Neural cell (in vitro differentiated cells): Measurements from ENCODE around the gene ILF2. TPM values are rescaled to one million over a fixed set of nuclear protein-coding genes. Genes with fewer than 3 reads are reported as not detected.

Source experiments
- H2AFZ ChIP-seq: fragments of 200-600, 300-800 bp; sonication (generic), shearing (Covaris generic); 2 replicates; pipeline ENCODE4 v1.6.0; 2014; ENCODE audit warnings: low read depth, mild to moderate bottlenecking, antibody characterized with exemption, low read length, moderate library complexity
- H3F3A ChIP-seq: fragments of 200-600 bp; shearing (Covaris generic); 2 replicates; pipeline ENCODE4 v1.6.1; 2016; ENCODE audit warnings: mild to moderate bottlenecking, moderate library complexity, mixed read lengths, antibody characterized with exemption, low read length; ENCODE audit not compliant: insufficient read depth, poor library complexity, severe bottlenecking
- H3K27ac ChIP-seq: fragments of 200-600, 300-800 bp; sonication (generic), shearing (Covaris generic); 2 replicates; pipeline ENCODE4 v1.5.1; 2014; ENCODE audit warnings: mild to moderate bottlenecking, low read length, moderate library complexity
- H3K27me3 ChIP-seq: fragments of 300-800, 200-600 bp; sonication (generic), shearing (Covaris generic); 2 replicates; pipeline ENCODE4 v1.6.0; 2014; ENCODE audit warnings: mild to moderate bottlenecking, low read depth, low read length, moderate library complexity; ENCODE audit not compliant: insufficient read depth
- H3K36me3 ChIP-seq: fragments of 300-800, 200-600 bp; sonication (generic), shearing (Covaris generic); 2 replicates; pipeline ENCODE4 v1.5.1; 2014; ENCODE audit warnings: mild to moderate bottlenecking, antibody characterized with exemption, low read length, moderate library complexity; ENCODE audit not compliant: insufficient read depth
- H3K4me2 ChIP-seq: fragments of 300-800, 200-600 bp; sonication (generic), shearing (Covaris generic); 2 replicates; pipeline ENCODE4 v1.6.0; 2014; ENCODE audit warnings: mild to moderate bottlenecking, low read length
- H3K4me3 ChIP-seq: fragments of 300-800, 200-600 bp; sonication (generic), shearing (Covaris generic); 2 replicates; pipeline ENCODE4 v1.5.1; 2014; ENCODE audit warnings: mild to moderate bottlenecking, low read length, moderate library complexity
- H3K79me2 ChIP-seq: fragments of 200-600 bp; shearing (Covaris generic); replicated peaks from 2 replicates; pipeline ENCODE4 v1.6.0; 2014; ENCODE audit warnings: mild to moderate bottlenecking, low read length, moderate library complexity; ENCODE audit not compliant: insufficient read depth
- H3K9ac ChIP-seq: fragments of 300-800, 200-600 bp; sonication (generic), shearing (Covaris generic); 2 replicates; pipeline ENCODE4 v1.6.1; 2016; ENCODE audit warnings: mild to moderate bottlenecking, low read length, mixed read lengths
- H3K9me2 ChIP-seq: fragments of 200-600 bp; shearing (Covaris generic); 2 replicates; pipeline ENCODE4 v1.6.1; 2016; ENCODE audit warnings: mild to moderate bottlenecking, low read length, mixed read lengths; ENCODE audit not compliant: insufficient read depth
- H3K9me3 ChIP-seq: fragments of 200-600, 300-800 bp; sonication (generic), shearing (Covaris generic); 2 replicates; pipeline ENCODE4 v1.6.1; 2016; ENCODE audit warnings: mild to moderate bottlenecking, mixed run types, low read length, moderate library complexity, mixed read lengths
- H4K20me1 ChIP-seq: fragments of 200-600 bp; shearing (Covaris generic); 2 replicates; pipeline ENCODE4 v1.6.1; 2016; ENCODE audit warnings: mild to moderate bottlenecking, mixed run types; ENCODE audit not compliant: insufficient read depth
- CTCF ChIP-seq: fragments of 450-650 bp; IDR thresholded peaks from 2 replicates; pipeline ENCODE4 v1.5.1; 2014; ENCODE audit warnings: antibody characterized with exemption, mild to moderate bottlenecking, moderate library complexity; ENCODE audit not compliant: poor library complexity, severe bottlenecking
- EP300 ChIP-seq: fragments of 450-650 bp; conservative IDR thresholded peaks from 2 replicates; pipeline ENCODE4 v1.6.1; 2014; ENCODE audit warnings: antibody characterized with exemption, mild to moderate bottlenecking, moderate library complexity; ENCODE audit not compliant: poor library complexity, severe bottlenecking
- EZH2 ChIP-seq: fragments of 200-600, 300-800 bp; shearing (Covaris generic), sonication (generic); IDR thresholded peaks from 2 replicates; pipeline ENCODE4 v1.6.1; 2014; ENCODE audit warnings: antibody characterized with exemption, low read length, borderline replicate concordance, mild to moderate bottlenecking; ENCODE audit not compliant: insufficient read depth, poor library complexity, severe bottlenecking
- MXI1 ChIP-seq: fragments of 450-650 bp; conservative IDR thresholded peaks from 2 replicates; pipeline ENCODE4 v1.6.1; 2014; ENCODE audit warnings: antibody characterized with exemption, mild to moderate bottlenecking; ENCODE audit not compliant: poor library complexity, severe bottlenecking
- POLR2AphosphoS5 ChIP-seq: IDR thresholded peaks from 2 replicates; pipeline ENCODE4 v1.6.1; 2012
- RAD21 ChIP-seq: fragments of 450-650 bp; conservative IDR thresholded peaks from 2 replicates; pipeline ENCODE4 v1.6.1; 2014; ENCODE audit warnings: antibody characterized with exemption, mild to moderate bottlenecking, moderate library complexity
- REST ChIP-seq: IDR thresholded peaks from 2 replicates; pipeline ENCODE4 v1.6.1; 2012; ENCODE audit warnings: borderline replicate concordance
- SMC3 ChIP-seq: fragments of 450-650 bp; conservative IDR thresholded peaks from 2 replicates; pipeline ENCODE4 v1.6.1; 2014; ENCODE audit warnings: antibody characterized with exemption, mild to moderate bottlenecking, moderate library complexity; ENCODE audit not compliant: poor library complexity
- TAF1 ChIP-seq: IDR thresholded peaks from 2 replicates; pipeline ENCODE4 v1.6.1; 2012; ENCODE audit warnings: low read depth
- polyA plus RNA-seq: library from polyadenylated mRNA; depleted of rRNA; stranded (reverse); fragments of >200 nt; gene quantifications from 2 replicates; pipeline ENCODE4 v1.2.3, GENCODE V29; 2014

The ILF2 gene
- polyA plus RNA-seq, 1 donor from 2014 or later, result 410 TPM

- Histone ChIP-seq H3K27ac (no peak overlapping the region), H3K4me2 (no peak overlapping the region)
Observed at GRCh38 chr1:153698020-153698922, 27.5 kb upstream of the ILF2 start.

GRCh38 chr1:153697191-153698019 lies 26.6 kb upstream of the ILF2 start:
- H2AFZ ChIP-seq, result no peak overlapping the region
- no peaks in the 10 kb centered on the region for H3K27me3 ChIP-seq
- no peak overlapping the region for H3K4me2 ChIP-seq
- no peak overlapping the region for H3K27ac ChIP-seq
- H3K4me3 ChIP-seq, result no peak overlapping the region
- H3K9me3 ChIP-seq, result no peaks in the 10 kb centered on the region
- no peaks in the 10 kb centered on the region for H3F3A ChIP-seq
- no peaks in the 10 kb centered on the region for H4K20me1 ChIP-seq
- H3K36me3 ChIP-seq, result no peaks in the 10 kb centered on the region
- no peaks in the 10 kb centered on the region for H3K9me2 ChIP-seq
- TF ChIP-seq POLR2AphosphoS5 (no peak), EP300 (no peak), EZH2 (no peak), TAF1 (no peak), RAD21 (no peak), REST (no peak), SMC3 (no peak), MXI1 (no peak), CTCF (no peak)
- H3K79me2 ChIP-seq, result no peaks in the 10 kb centered on the region
- no peak overlapping the region for H3K9ac ChIP-seq

More at GRCh38 chr1:153698020-153698922, 27.5 kb upstream of the ILF2 start:
- TF ChIP-seq RAD21 (no peak), SMC3 (no peak), POLR2AphosphoS5 (no peak)
- H3K36me3 ChIP-seq, result no peaks in the 10 kb centered on the region
- H3K79me2 ChIP-seq, result no peaks in the 10 kb centered on the region
- no peak overlapping the region for H2AFZ ChIP-seq
- no peaks in the 10 kb centered on the region for H4K20me1 ChIP-seq
- H3K9ac ChIP-seq, result no peak overlapping the region
- H3K9me3 ChIP-seq, result no peaks in the 10 kb centered on the region
- H3K4me3 ChIP-seq, result no peak overlapping the region
- no peaks in the 10 kb centered on the region for H3K27me3 ChIP-seq
- H3F3A ChIP-seq, result no peaks in the 10 kb centered on the region
- H3K9me2 ChIP-seq, result no peaks in the 10 kb centered on the region
